Erythroblast (primary cell): ENCODE measurements around the gene TRPC3.

ENCODE experiments used
- GATA1 ChIP-seq: IDR thresholded peaks from 2 replicates; pipeline ENCODE4 v1.6.1; 2011; ENCODE audit warnings: low read depth, mild to moderate bottlenecking, control low read depth, low read length, moderate library complexity
- POLR2A ChIP-seq: IDR thresholded peaks from 2 replicates; pipeline ENCODE4 v1.6.1; 2011; ENCODE audit warnings: mild to moderate bottlenecking, low read length

DNA sequence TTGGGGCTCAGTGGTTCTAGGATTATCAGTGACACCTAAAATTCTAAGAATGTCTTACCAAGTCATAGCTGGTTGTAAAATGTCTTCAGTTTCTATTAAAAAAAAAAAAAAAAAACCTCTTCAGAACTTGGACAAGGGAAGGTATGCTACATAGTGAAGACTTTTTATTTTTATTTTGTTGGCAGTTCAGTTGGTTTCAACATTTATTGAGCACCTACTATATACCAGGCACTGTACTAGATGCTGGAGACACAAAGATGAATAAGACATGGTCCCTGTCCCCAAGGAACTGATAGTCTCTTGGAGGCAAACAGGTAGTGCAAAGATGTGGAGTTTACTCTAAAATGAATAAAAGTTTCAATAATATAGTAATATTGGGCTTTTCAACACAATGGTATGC is 72.7 kb downstream of the TRPC3 start:
- TF ChIP-seq POLR2A (no peak), GATA1 (no peak)
